ENCODE measurements around the gene MEIS2.
A peak's percentile ranks its signal among the peaks of the same experiment; 100 is the strongest.

GRCh38 chr15:36888011-36888992 is 212.0 kb downstream of the MEIS2 start:
- TF ChIP-seq, protein P1, sequence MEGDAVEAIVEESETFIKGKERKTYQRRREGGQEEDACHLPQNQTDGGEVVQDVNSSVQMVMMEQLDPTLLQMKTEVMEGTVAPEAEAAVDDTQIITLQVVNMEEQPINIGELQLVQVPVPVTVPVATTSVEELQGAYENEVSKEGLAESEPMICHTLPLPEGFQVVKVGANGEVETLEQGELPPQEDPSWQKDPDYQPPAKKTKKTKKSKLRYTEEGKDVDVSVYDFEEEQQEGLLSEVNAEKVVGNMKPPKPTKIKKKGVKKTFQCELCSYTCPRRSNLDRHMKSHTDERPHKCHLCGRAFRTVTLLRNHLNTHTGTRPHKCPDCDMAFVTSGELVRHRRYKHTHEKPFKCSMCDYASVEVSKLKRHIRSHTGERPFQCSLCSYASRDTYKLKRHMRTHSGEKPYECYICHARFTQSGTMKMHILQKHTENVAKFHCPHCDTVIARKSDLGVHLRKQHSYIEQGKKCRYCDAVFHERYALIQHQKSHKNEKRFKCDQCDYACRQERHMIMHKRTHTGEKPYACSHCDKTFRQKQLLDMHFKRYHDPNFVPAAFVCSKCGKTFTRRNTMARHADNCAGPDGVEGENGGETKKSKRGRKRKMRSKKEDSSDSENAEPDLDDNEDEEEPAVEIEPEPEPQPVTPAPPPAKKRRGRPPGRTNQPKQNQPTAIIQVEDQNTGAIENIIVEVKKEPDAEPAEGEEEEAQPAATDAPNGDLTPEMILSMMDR (IDR thresholded peaks at IDR 0.05; ENCODE audit: insufficient read depth, low read depth, low read length), result no peak
- TF ChIP-seq EZH2 (IDR thresholded peaks at IDR 0.05; ENCODE audit: insufficient read depth, low read length), result peak; percentile 60

All from astrocyte (in vitro differentiated cells and primary cell).